Peyer's patch (tissue), 4 donors: ENCODE measurements around the gene SFI1.

Experiments
- CTCF ChIP-seq, 6 experiments: fragments of 450-650 bp in 4 of 6; fragments of 200-600 bp in 2 of 6; sonication (generic) in 1 of 6; IDR thresholded peaks; one replicate each; pipeline ENCODE4 v1.5.1; 2017 to 2019; ENCODE audit warnings: antibody characterized with exemption in 6 of 6, mild to moderate bottlenecking in 3 of 6, moderate library complexity in 1 of 6
- POLR2A ChIP-seq, 2 donors: fragments of 450-650 bp; IDR thresholded peaks; one replicate each; pipeline ENCODE4 v1.5.1; 2017; ENCODE audit warnings: antibody characterized with exemption in 2 of 2, mild to moderate bottlenecking in 2 of 2, moderate library complexity in 2 of 2

GRCh38 chr22:31661851-31662667, 165.7 kb downstream of the SFI1 start, which contains the start of gene PISD:
- TF ChIP-seq POLR2A (IDR thresholded peaks at IDR 0.05) (peak; percentile 69 to 83), CTCF (IDR thresholded peaks at IDR 0.05) (peak in 1 of 6 experiments; percentile 2)
